Fibroblast of skin of right biceps (primary cell): ENCODE measurements around the gene LHFPL2.

Experiments used
- DNase-seq: peaks from one replicate; pipeline ENCODE4 v3.0.0-alpha.2; 2013

The LHFPL2 gene

GRCh38 chr5:78665534-78665933 lies 17.0 kb upstream of the LHFPL2 start:
- no peak for DNase-seq

GRCh38 chr5:78662323-78662722 lies 13.8 kb upstream of the LHFPL2 start:
- DNase-seq: no peak

- no peak for DNase-seq
Observed at GRCh38 chr5:78661691-78662090, 13.1 kb upstream of the LHFPL2 start.

GRCh38 chr5:78661044-78661443 lies 12.5 kb upstream of the LHFPL2 start:
- DNase-seq: no peak

GRCh38 chr5:78660401-78660800 lies 11.8 kb upstream of the LHFPL2 start:
- no peak for DNase-seq

GRCh38 chr5:78659714-78660113 lies 11.1 kb upstream of the LHFPL2 start:
- peak; percentile 30 for DNase-seq

GRCh38 chr5:78659114-78659513 lies 10.5 kb upstream of the LHFPL2 start:
- DNase-seq: no peak

GRCh38 chr5:78657201-78657600 lies 8.6 kb upstream of the LHFPL2 start:
- no peak for DNase-seq

- no peak for DNase-seq
Observed at GRCh38 chr5:78655746-78656290, 7.2 kb upstream of the LHFPL2 start.

- DNase-seq: no peak
Observed at GRCh38 chr5:78654386-78654785, 5.8 kb upstream of the LHFPL2 start.

GRCh38 chr5:78653681-78654366 lies 5.3 kb upstream of the LHFPL2 start:
- no peak for DNase-seq

- no peak for DNase-seq
Observed at GRCh38 chr5:78653031-78653430, 4.5 kb upstream of the LHFPL2 start.

- DNase-seq: no peak
Observed at GRCh38 chr5:78651468-78651867, 2.9 kb upstream of the LHFPL2 start.

- no peak for DNase-seq
Observed at GRCh38 chr5:78650531-78650930, 2.0 kb upstream of the LHFPL2 start.

GRCh38 chr5:78649861-78650496 lies 1.4 kb upstream of the LHFPL2 start:
- peak; percentile 74 for DNase-seq

- no peak for DNase-seq
Observed at GRCh38 chr5:78649211-78649695, 681 bp upstream of the LHFPL2 start.

GRCh38 chr5:78647838-78648358 lies 674 bp downstream of the LHFPL2 start:
- peak; percentile 65 for DNase-seq

- peak; percentile 49 for DNase-seq
Observed at GRCh38 chr5:78647351-78647818, 1.2 kb downstream of the LHFPL2 start.

- no peak for DNase-seq
Observed at GRCh38 chr5:78644741-78645300, 3.8 kb downstream of the LHFPL2 start.

- no peak for DNase-seq
Observed at GRCh38 chr5:78644129-78644528, 4.4 kb downstream of the LHFPL2 start.

GRCh38 chr5:78642701-78643100 lies 5.9 kb downstream of the LHFPL2 start:
- DNase-seq: no peak

GRCh38 chr5:78640662-78641474 lies 7.7 kb downstream of the LHFPL2 start:
- no peak for DNase-seq

- DNase-seq: no peak
Observed at GRCh38 chr5:78639791-78640190, 8.8 kb downstream of the LHFPL2 start.
